Measurements from ENCODE around the gene PPP1R12A.
"Not testable (repeated sequence)": the region's sequence is repeated elsewhere in the genome, so short reads cannot be mapped to it uniquely, and the experiment has no call there.

Gene PPP1R12A

GRCh38 chr12:79884401-79885006 is 50.4 kb downstream of the PPP1R12A start:
- no peak overlapping the region for H3K4me3 ChIP-seq (ENCODE audit: low read length)
- TF ChIP-seq, protein P1, sequence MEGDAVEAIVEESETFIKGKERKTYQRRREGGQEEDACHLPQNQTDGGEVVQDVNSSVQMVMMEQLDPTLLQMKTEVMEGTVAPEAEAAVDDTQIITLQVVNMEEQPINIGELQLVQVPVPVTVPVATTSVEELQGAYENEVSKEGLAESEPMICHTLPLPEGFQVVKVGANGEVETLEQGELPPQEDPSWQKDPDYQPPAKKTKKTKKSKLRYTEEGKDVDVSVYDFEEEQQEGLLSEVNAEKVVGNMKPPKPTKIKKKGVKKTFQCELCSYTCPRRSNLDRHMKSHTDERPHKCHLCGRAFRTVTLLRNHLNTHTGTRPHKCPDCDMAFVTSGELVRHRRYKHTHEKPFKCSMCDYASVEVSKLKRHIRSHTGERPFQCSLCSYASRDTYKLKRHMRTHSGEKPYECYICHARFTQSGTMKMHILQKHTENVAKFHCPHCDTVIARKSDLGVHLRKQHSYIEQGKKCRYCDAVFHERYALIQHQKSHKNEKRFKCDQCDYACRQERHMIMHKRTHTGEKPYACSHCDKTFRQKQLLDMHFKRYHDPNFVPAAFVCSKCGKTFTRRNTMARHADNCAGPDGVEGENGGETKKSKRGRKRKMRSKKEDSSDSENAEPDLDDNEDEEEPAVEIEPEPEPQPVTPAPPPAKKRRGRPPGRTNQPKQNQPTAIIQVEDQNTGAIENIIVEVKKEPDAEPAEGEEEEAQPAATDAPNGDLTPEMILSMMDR (conservative IDR thresholded peaks at IDR 0.05; ENCODE audit: low read depth, low read length), result no peak
- DNase-seq (ENCODE audit: low read depth), result no peak

DNA sequence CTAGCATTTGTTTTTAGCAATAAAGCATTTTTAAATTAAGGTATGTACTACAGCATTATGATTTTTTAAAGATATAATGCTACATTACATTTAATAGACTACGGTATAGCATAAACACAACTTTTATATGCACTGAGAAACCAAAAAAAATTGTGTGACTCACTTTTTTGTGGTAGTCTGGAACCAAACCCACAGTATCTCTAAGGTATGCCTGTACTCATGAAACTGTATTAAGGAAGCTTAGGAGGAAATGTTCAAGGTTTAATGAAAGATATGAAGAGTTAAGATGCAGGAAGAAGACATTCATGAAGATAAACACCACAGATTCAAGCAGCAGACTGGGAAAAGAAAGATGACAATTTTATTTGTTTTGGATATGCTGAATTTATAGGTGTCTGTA is 51.7 kb downstream of the PPP1R12A start:
- no peak overlapping the region for H3K4me3 ChIP-seq (ENCODE audit: low read length)
- no peak for DNase-seq (ENCODE audit: low read depth)
- TF ChIP-seq, protein P1 (conservative IDR thresholded peaks at IDR 0.05; ENCODE audit: low read depth, low read length), result no peak

- TF ChIP-seq, protein P1 (conservative IDR thresholded peaks at IDR 0.05; ENCODE audit: low read depth, low read length), result no peak
- DNase-seq (ENCODE audit: low read depth), result no peak
- no peak overlapping the region for H3K4me3 ChIP-seq (ENCODE audit: low read length)
These were observed 53.5 kb downstream of the PPP1R12A start for GRCh38 chr12:79881351-79881750.

GRCh38 chr12:79878506-79878905 is 56.4 kb downstream of the PPP1R12A start:
- not testable (repeated sequence) for H3K4me3 ChIP-seq (ENCODE audit: low read length); DNase-seq (ENCODE audit: low read depth)

- DNase-seq (ENCODE audit: low read depth), result no peak
- H3K4me3 ChIP-seq (ENCODE audit: low read length), result no peak overlapping the region
- TF ChIP-seq, protein P1 (conservative IDR thresholded peaks at IDR 0.05; ENCODE audit: low read depth, low read length), result no peak
These were observed 57.7 kb downstream of the PPP1R12A start for GRCh38 chr12:79877246-79877645.

- TF ChIP-seq, protein P1 (conservative IDR thresholded peaks at IDR 0.05; ENCODE audit: low read depth, low read length), result no peak
- no peak overlapping the region for H3K4me3 ChIP-seq (ENCODE audit: low read length)
- no peak for DNase-seq (ENCODE audit: low read depth)
These were observed 60.2 kb downstream of the PPP1R12A start for GRCh38 chr12:79874665-79875064.

DNA sequence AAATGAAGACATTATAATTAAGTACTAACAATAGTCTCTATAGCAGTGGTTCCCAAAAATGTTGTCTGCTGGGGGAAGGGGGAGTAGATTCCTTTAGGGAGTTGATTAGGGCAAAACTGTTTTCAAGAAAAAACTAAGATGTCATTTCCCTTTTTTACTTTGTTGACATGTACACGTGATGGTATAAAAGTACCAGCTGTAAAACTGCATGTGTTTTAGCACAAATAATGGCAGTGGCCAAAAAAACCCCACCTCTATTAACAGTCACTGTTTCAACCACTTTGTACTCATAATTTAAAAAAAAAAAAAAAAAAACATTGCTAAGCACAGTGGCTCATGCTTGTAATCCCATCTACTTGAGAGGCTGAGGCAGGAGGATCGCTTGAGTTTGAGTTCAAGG is 61.7 kb downstream of the PPP1R12A start:
- H3K4me3 ChIP-seq (ENCODE audit: low read length), result no peak overlapping the region
- TF ChIP-seq, protein P1 (conservative IDR thresholded peaks at IDR 0.05; ENCODE audit: low read depth, low read length), result no peak
- DNase-seq (ENCODE audit: low read depth), result no peak
